Measurements from ENCODE around the gene PHF21B.

PHF21B gene

GRCh38 chr22:44842417-44842816, 167.4 kb downstream of the PHF21B start:
- no peaks in the 10 kb centered on the region for H3K36me3 ChIP-seq (ENCODE audit: control insufficient read depth in 1 of 2, insufficient read depth in 2 of 2, low read length in 2 of 2)
- H3K4me1 ChIP-seq (ENCODE audit: control insufficient read depth in 1 of 2, insufficient read depth in 2 of 2, low read length in 2 of 2), result peaks cover 0 to 5% of the 10 kb centered on the region in 2 donors
- H3K27ac ChIP-seq (ENCODE audit: low read length), result no peak overlapping the region
- no peak overlapping the region for H3K4me3 ChIP-seq (ENCODE audit: low read depth in 1 of 2, low read length in 2 of 2)
- H3K9me3 ChIP-seq (ENCODE audit: control insufficient read depth in 1 of 2, low read length in 2 of 2), result peaks cover 0 to 9% of the 10 kb centered on the region in 2 donors
- H3K27me3 ChIP-seq (ENCODE audit: low read depth, low read length), result no peaks in the 10 kb centered on the region

DNA sequence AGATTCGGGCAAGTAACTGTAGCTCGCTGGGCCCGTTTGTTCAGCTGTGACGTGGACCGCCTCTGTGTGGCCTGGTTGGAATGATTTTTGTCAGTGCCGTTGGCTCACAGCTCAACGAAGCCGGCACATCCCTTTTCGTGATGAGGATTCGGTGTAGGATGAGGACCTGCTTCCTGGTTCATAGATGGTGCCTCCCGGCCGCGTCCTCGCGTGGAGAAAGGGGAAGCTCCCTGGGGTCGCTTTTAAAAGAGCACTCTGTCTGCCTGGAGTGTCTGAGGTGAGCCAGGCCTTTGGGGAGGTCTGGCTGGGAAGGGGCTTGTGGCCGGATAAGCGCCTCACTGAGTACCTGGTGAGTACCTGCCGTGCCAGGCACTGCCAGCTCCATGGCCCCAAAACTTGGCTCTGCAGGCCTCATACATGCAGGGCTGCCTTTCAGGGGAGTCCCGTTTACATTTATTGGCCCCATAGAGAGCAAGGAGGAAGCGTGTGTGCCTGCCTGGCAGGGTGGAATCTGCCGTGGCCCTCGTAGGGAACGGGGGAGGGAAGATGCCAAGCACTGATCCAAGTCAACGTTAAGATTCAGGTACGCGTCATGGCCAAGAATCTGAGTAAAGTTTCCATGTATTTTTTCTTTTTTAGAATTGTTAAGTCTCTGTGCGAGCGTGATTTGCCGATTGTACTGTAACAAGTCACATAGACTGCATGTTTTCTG, 169.0 kb downstream of the PHF21B start:
- Histone ChIP-seq H3K27me3 (ENCODE audit: low read depth, low read length) (no peaks in the 10 kb centered on the region), H3K36me3 (ENCODE audit: control insufficient read depth in 1 of 2, insufficient read depth in 2 of 2, low read length in 2 of 2) (no peaks in the 10 kb centered on the region), H3K27ac (ENCODE audit: low read length) (no peak overlapping the region), H3K4me1 (ENCODE audit: control insufficient read depth in 1 of 2, insufficient read depth in 2 of 2, low read length in 2 of 2) (peaks cover 0 to 5% of the 10 kb centered on the region in 2 donors), H3K9me3 (ENCODE audit: control insufficient read depth in 1 of 2, low read length in 2 of 2) (peaks cover 0 to 9% of the 10 kb centered on the region in 2 donors), H3K4me3 (ENCODE audit: low read depth in 1 of 2, low read length in 2 of 2) (no peak overlapping the region)

DNA sequence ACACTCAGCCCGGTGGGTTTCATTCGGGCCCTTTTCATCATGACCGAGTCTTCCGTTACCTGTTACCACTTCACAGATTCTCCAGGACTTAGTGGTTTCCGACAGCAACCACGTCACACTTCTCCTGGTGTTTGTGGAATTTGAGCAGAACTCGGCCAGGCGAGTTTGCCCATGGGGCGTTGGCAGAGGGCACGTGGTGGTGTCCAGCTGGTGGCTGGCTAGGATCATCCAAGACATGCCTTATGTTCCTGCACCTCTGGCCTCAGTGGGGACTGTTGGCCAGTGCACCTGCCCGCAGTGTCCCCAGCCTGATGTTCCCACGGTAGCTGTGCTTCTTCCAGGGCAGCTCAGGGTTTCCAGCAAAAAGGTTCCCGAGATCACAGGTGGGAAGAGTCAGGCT, 170.1 kb downstream of the PHF21B start:
- no peaks in the 10 kb centered on the region for H3K27me3 ChIP-seq (ENCODE audit: low read depth, low read length)
- peaks cover 2 to 5% of the 10 kb centered on the region in 2 donors for H3K9me3 ChIP-seq (ENCODE audit: control insufficient read depth in 1 of 2, low read length in 2 of 2)
- no peak overlapping the region for H3K27ac ChIP-seq (ENCODE audit: low read length)
- H3K36me3 ChIP-seq (ENCODE audit: control insufficient read depth in 1 of 2, insufficient read depth in 2 of 2, low read length in 2 of 2), result no peaks in the 10 kb centered on the region
- H3K4me3 ChIP-seq (ENCODE audit: low read depth in 1 of 2, low read length in 2 of 2), result no peak overlapping the region
- peaks cover 0 to 5% of the 10 kb centered on the region in 2 donors for H3K4me1 ChIP-seq (ENCODE audit: control insufficient read depth in 1 of 2, insufficient read depth in 2 of 2, low read length in 2 of 2)

DNA sequence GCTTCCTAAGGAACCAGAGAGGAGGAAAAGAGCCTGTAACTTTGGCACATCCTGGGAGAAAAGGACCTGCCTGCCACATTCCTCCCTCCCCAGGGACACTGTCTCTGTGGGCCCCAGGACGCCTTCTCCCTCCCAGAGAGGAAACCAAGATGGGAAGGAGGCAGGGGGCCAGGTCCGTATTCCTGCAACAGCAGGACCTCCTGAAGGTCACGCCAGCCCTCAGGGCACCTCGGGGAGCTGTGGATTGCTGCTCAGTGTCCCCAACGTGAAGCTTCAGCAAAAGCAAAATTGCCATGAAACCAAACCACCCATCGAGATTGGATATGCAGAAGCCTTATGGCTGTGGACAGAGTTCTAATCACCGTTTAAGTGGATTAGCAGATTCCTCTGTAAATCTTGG, 170.7 kb downstream of the PHF21B start:
- H3K36me3 ChIP-seq (ENCODE audit: control insufficient read depth in 1 of 2, insufficient read depth in 2 of 2, low read length in 2 of 2), result no peaks in the 10 kb centered on the region
- H3K4me1 ChIP-seq (ENCODE audit: control insufficient read depth in 1 of 2, insufficient read depth in 2 of 2, low read length in 2 of 2), result peaks cover 0 to 5% of the 10 kb centered on the region in 2 donors
- H3K9me3 ChIP-seq (ENCODE audit: control insufficient read depth in 1 of 2, low read length in 2 of 2), result peaks cover 3 to 6% of the 10 kb centered on the region in 2 donors
- no peak overlapping the region for H3K4me3 ChIP-seq (ENCODE audit: low read depth in 1 of 2, low read length in 2 of 2)
- no peak overlapping the region for H3K27ac ChIP-seq (ENCODE audit: low read length)
- H3K27me3 ChIP-seq (ENCODE audit: low read depth, low read length), result no peaks in the 10 kb centered on the region

- H3K27me3 ChIP-seq (ENCODE audit: low read depth, low read length), result no peaks in the 10 kb centered on the region
- H3K4me3 ChIP-seq (ENCODE audit: low read depth in 1 of 2, low read length in 2 of 2), result no peak overlapping the region
- peaks cover 0 to 5% of the 10 kb centered on the region in 2 donors for H3K4me1 ChIP-seq (ENCODE audit: control insufficient read depth in 1 of 2, insufficient read depth in 2 of 2, low read length in 2 of 2)
- peaks cover 3 to 12% of the 10 kb centered on the region in 2 donors for H3K9me3 ChIP-seq (ENCODE audit: control insufficient read depth in 1 of 2, low read length in 2 of 2)
- no peak overlapping the region for H3K27ac ChIP-seq (ENCODE audit: low read length)
- H3K36me3 ChIP-seq (ENCODE audit: control insufficient read depth in 1 of 2, insufficient read depth in 2 of 2, low read length in 2 of 2), result no peaks in the 10 kb centered on the region
Observed at GRCh38 chr22:44838316-44839016, 171.3 kb downstream of the PHF21B start.

- no peak overlapping the region for H3K27ac ChIP-seq (ENCODE audit: low read length)
- H3K36me3 ChIP-seq (ENCODE audit: control insufficient read depth in 1 of 2, insufficient read depth in 2 of 2, low read length in 2 of 2), result no peaks in the 10 kb centered on the region
- peaks cover 3 to 19% of the 10 kb centered on the region in 2 donors for H3K9me3 ChIP-seq (ENCODE audit: control insufficient read depth in 1 of 2, low read length in 2 of 2)
- H3K4me3 ChIP-seq (ENCODE audit: low read depth in 1 of 2, low read length in 2 of 2), result no peak overlapping the region
- H3K4me1 ChIP-seq (ENCODE audit: control insufficient read depth in 1 of 2, insufficient read depth in 2 of 2, low read length in 2 of 2), result peaks cover 0 to 5% of the 10 kb centered on the region in 2 donors
- H3K27me3 ChIP-seq (ENCODE audit: low read depth, low read length), result no peaks in the 10 kb centered on the region
Observed at GRCh38 chr22:44837481-44837880, 172.3 kb downstream of the PHF21B start.

DNA sequence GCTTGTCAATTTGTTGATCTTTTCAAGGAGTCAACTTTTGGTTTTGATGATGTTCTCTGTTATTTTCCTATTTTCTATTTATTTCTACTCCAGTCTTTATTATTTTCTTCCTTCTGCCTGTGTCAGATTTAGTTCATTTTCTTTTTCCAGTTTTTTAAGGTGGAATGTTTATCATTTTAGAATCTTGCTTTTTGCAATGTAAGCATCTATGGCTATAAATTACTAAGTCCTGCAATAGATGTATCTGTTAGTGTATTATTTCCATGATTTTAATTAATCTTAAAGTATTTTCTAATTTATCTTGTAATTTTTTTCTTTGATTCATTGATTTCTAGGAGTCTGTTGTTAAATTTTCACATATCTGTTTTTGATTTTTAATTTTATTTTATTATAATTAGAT, 175.7 kb downstream of the PHF21B start:
- Histone ChIP-seq H3K27ac (ENCODE audit: low read length) (no peak overlapping the region), H3K9me3 (ENCODE audit: control insufficient read depth in 1 of 2, low read length in 2 of 2) (peaks cover 3 to 27% of the 10 kb centered on the region in 2 donors), H3K36me3 (ENCODE audit: control insufficient read depth in 1 of 2, insufficient read depth in 2 of 2, low read length in 2 of 2) (no peaks in the 10 kb centered on the region), H3K27me3 (ENCODE audit: low read depth, low read length) (no peaks in the 10 kb centered on the region), H3K4me3 (ENCODE audit: low read depth in 1 of 2, low read length in 2 of 2) (no peak overlapping the region), H3K4me1 (ENCODE audit: control insufficient read depth in 1 of 2, insufficient read depth in 2 of 2, low read length in 2 of 2) (no peaks in the 10 kb centered on the region)

GRCh38 chr22:44831885-44832284, 177.9 kb downstream of the PHF21B start:
- Histone ChIP-seq H3K36me3 (ENCODE audit: control insufficient read depth in 1 of 2, insufficient read depth in 2 of 2, low read length in 2 of 2) (no peaks in the 10 kb centered on the region), H3K27ac (ENCODE audit: low read length) (no peak overlapping the region), H3K4me3 (ENCODE audit: low read depth in 1 of 2, low read length in 2 of 2) (no peak overlapping the region), H3K4me1 (ENCODE audit: control insufficient read depth in 1 of 2, insufficient read depth in 2 of 2, low read length in 2 of 2) (no peaks in the 10 kb centered on the region), H3K9me3 (ENCODE audit: control insufficient read depth in 1 of 2, low read length in 2 of 2) (peaks cover 3 to 27% of the 10 kb centered on the region in 2 donors), H3K27me3 (ENCODE audit: low read depth, low read length) (no peaks in the 10 kb centered on the region)
